Measurements from ENCODE around the gene CELSR2. TPM values are rescaled to one million over a fixed set of nuclear protein-coding genes. Genes with fewer than 3 reads are reported as not detected.

CELSR2 gene
- total and polyA plus RNA-seq, 2 experiments from 2014 or later = 11.2 to 35.1 TPM

- TF ChIP-seq, protein P1, sequence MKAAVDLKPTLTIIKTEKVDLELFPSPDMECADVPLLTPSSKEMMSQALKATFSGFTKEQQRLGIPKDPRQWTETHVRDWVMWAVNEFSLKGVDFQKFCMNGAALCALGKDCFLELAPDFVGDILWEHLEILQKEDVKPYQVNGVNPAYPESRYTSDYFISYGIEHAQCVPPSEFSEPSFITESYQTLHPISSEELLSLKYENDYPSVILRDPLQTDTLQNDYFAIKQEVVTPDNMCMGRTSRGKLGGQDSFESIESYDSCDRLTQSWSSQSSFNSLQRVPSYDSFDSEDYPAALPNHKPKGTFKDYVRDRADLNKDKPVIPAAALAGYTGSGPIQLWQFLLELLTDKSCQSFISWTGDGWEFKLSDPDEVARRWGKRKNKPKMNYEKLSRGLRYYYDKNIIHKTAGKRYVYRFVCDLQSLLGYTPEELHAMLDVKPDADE (IDR thresholded peaks at IDR 0.05) = no peak
- TF ChIP-seq CREB1 (CRISPR knock-in tag; IDR thresholded peaks at IDR 0.05; ENCODE audit: low read depth) = no peak
- no peak for TF ChIP-seq JUNB (IDR thresholded peaks at IDR 0.05; ENCODE audit: unreplicated experiment)
- TF ChIP-seq ZNF114 (CRISPR knock-in tag; IDR thresholded peaks at IDR 0.05) = no peak
These were observed 7.4 kb upstream of the CELSR2 start (continued) for GRCh38 chr1:109241841-109242345.

GRCh38 chr1:109242387-109242786 lies 7.0 kb upstream of the CELSR2 start:
- Mint-ChIP-seq H3K27ac (peak overlapping the region; percentile 24; the same call in 1 of the 2 replicates), H3K4me1 (peaks cover 51% of the 10 kb centered on the region), H3K9me3 (no peaks in the 10 kb centered on the region; the same call in 1 of the 3 replicates), H3K36me3 (ENCODE audit: low read depth) (peaks cover 17% of the 10 kb centered on the region), H3K27me3 (ENCODE audit: insufficient read depth, low read depth, poor library complexity) (peaks cover 20% of the 10 kb centered on the region), H3K4me3 (peak overlapping the region; percentile 22; the same call in 1 of the 3 replicates)
- Histone ChIP-seq H3K79me2 (replicated peaks; ENCODE audit: insufficient read depth) (no peaks in the 10 kb centered on the region), H3K27ac (ENCODE audit: low read depth) (no peak overlapping the region), H3K4me3 (no peak overlapping the region), H3K27me3 (ENCODE audit: insufficient read depth) (no peaks in the 10 kb centered on the region), H3K4me2 (0 out of 2 replicates have a peak overlapping the region, but pooled peaks have one; percentile 77), H3K9me2 (ENCODE audit: insufficient read depth) (no peaks in the 10 kb centered on the region), H2AFZ (no peak overlapping the region; the same call in 1 of the 2 replicates), H3K36me3 (ENCODE audit: insufficient read depth) (peaks cover 6% of the 10 kb centered on the region), H4K20me1 (replicated peaks; ENCODE audit: insufficient read depth) (no peaks in the 10 kb centered on the region), H3K4me1 (ENCODE audit: insufficient read depth) (peaks cover 51% of the 10 kb centered on the region), H3F3A (replicated peaks; ENCODE audit: low read depth) (peaks cover 32% of the 10 kb centered on the region)
- ATAC-seq = no peak
- DNase-seq (ENCODE audit: low spot score) = no peak
- no peak for TF ChIP-seq CREB1 (CRISPR knock-in tag; IDR thresholded peaks at IDR 0.05; ENCODE audit: low read depth)
- TF ChIP-seq POLR2AphosphoS5 (IDR thresholded peaks at IDR 0.05; ENCODE audit: low read depth) = no peak
- TF ChIP-seq REST (IDR thresholded peaks at IDR 0.05; ENCODE audit: unreplicated experiment) = no peak
- TF ChIP-seq EZH2phosphoT487 (IDR thresholded peaks at IDR 0.05; ENCODE audit: unreplicated experiment) = no peak
- TF ChIP-seq STAT1 (IDR thresholded peaks at IDR 0.05; ENCODE audit: unreplicated experiment) = no peak
- TF ChIP-seq ZNF462 (CRISPR knock-in tag; IDR thresholded peaks at IDR 0.05) = no peak
- no peak for TF ChIP-seq ZNF331 (CRISPR knock-in tag; IDR thresholded peaks at IDR 0.05; ENCODE audit: low read depth)
- no peak for TF ChIP-seq CTCF (conservative IDR thresholded peaks at IDR 0.05; ENCODE audit: low read depth in 2 of 2)
- no peak for TF ChIP-seq JUNB (IDR thresholded peaks at IDR 0.05; ENCODE audit: unreplicated experiment)
